ENCODE results near the gene TRPC3.

DNA sequence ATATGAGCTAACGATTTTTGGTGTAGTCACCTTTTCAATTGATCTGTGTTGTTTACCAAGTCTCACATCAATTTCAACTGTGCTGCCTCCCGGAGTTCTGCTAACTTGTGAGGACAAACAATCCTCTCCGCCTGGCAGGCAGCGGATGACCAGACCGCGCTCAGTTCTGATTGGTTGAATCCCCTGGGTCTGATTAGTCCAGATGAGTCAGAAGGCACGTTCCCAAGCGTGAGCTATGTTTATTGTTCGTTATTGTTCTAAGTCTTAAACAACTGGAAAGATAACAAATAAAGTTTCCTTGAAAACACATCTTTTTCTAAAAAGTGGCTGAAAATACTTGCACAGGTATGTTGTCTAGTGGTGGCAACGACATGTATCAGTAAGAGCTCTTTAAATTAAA, 37.9 kb upstream of the TRPC3 start:
- TF ChIP-seq JUND (IDR thresholded peaks at IDR 0.05; ENCODE audit: low read length) (no peak), RAD21 (IDR thresholded peaks at IDR 0.05 in 1 of 2, conservative IDR thresholded peaks at IDR 0.05 in 1 of 2; ENCODE audit: low read depth in 2 of 2, low read length in 2 of 2) (no peak), FOSL1 (IDR thresholded peaks at IDR 0.05; ENCODE audit: insufficient read depth, low read depth, low read length) (no peak), SIN3A (conservative IDR thresholded peaks at IDR 0.05 in 1 of 2, IDR thresholded peaks at IDR 0.05 in 1 of 2; ENCODE audit: low read depth in 1 of 2, low read length in 2 of 2) (no peak), POLR2A (IDR thresholded peaks at IDR 0.05; ENCODE audit: control extremely low read depth in 1 of 2, low read depth in 2 of 2, low read length in 2 of 2) (no peak), SP1 (IDR thresholded peaks at IDR 0.05; ENCODE audit: low read depth, low read length) (no peak), SP4 (IDR thresholded peaks at IDR 0.05; ENCODE audit: low read length) (no peak), RNF2 (IDR thresholded peaks at IDR 0.05; ENCODE audit: borderline replicate concordance, low read depth, low read length, missing control alignments, poor library complexity, severe bottlenecking) (no peak), SAP30 (IDR thresholded peaks at IDR 0.05; ENCODE audit: insufficient read depth, insufficient replicate concordance, low read length) (no peak), SRF (IDR thresholded peaks at IDR 0.05; ENCODE audit: low read depth, low read length) (no peak), EP300 (IDR thresholded peaks at IDR 0.05; ENCODE audit: borderline replicate concordance in 1 of 2, low read depth in 2 of 2, low read length in 2 of 2) (no peak)
- TF ChIP-seq, protein P1, sequence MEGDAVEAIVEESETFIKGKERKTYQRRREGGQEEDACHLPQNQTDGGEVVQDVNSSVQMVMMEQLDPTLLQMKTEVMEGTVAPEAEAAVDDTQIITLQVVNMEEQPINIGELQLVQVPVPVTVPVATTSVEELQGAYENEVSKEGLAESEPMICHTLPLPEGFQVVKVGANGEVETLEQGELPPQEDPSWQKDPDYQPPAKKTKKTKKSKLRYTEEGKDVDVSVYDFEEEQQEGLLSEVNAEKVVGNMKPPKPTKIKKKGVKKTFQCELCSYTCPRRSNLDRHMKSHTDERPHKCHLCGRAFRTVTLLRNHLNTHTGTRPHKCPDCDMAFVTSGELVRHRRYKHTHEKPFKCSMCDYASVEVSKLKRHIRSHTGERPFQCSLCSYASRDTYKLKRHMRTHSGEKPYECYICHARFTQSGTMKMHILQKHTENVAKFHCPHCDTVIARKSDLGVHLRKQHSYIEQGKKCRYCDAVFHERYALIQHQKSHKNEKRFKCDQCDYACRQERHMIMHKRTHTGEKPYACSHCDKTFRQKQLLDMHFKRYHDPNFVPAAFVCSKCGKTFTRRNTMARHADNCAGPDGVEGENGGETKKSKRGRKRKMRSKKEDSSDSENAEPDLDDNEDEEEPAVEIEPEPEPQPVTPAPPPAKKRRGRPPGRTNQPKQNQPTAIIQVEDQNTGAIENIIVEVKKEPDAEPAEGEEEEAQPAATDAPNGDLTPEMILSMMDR (IDR thresholded peaks at IDR 0.05; ENCODE audit: control extremely low read depth in 1 of 3, insufficient read depth in 1 of 3, low read depth in 1 of 3, low read length in 3 of 3): no peak
